Astrocyte of the spinal cord (primary cell): Measurements from ENCODE around the gene PSD2.

Experiments
- DNase-seq: peaks from one replicate; pipeline ENCODE4 v3.0.0; 2011; ENCODE audit warnings: low read depth, low spot score
- H3K4me3 ChIP-seq: 2 replicates; pipeline ENCODE4 v1.5.1; 2011; ENCODE audit warnings: low read depth, mild to moderate bottlenecking, low read length, moderate library complexity
- CTCF ChIP-seq: IDR thresholded peaks from 2 replicates; pipeline ENCODE4 v1.5.1; 2012; ENCODE audit warnings: low read depth, mild to moderate bottlenecking, low read length, inconsistent platforms
- in situ Hi-C: cut with HindIII; loops from 2 replicates; pipeline ENCODE4 v1.10.0; 2017; ENCODE audit warnings: low sequenced_read_pairs

The PSD2 gene

GRCh38 chr5:139893873-139894272 is 98.3 kb downstream of the PSD2 start:
- in situ Hi-C loops = no loop called here
- no peak for TF ChIP-seq CTCF
- no peak overlapping the region for H3K4me3 ChIP-seq
- no peak for DNase-seq
